ENCODE results near the gene GRIK5.

GRIK5 gene

GRCh38 chr19:42053037-42053935 is 16.7 kb downstream of the GRIK5 start:
- Histone ChIP-seq H3K4me3 (ENCODE audit: low read depth in 1 of 2, low read length in 1 of 2) (no peak overlapping the region), H3K4me1 (ENCODE audit: control insufficient read depth in 1 of 2, insufficient read depth in 1 of 2, low read depth in 1 of 2, low read length in 1 of 2) (no peaks in the 10 kb centered on the region), H3K27ac (no peak overlapping the region), H3K27me3 (no peaks in the 10 kb centered on the region), H3K36me3 (peaks cover 6% of the 10 kb centered on the region), H3K9me3 (no peaks in the 10 kb centered on the region)
- TF ChIP-seq CTCF (IDR thresholded peaks at IDR 0.05): no peak

DNA sequence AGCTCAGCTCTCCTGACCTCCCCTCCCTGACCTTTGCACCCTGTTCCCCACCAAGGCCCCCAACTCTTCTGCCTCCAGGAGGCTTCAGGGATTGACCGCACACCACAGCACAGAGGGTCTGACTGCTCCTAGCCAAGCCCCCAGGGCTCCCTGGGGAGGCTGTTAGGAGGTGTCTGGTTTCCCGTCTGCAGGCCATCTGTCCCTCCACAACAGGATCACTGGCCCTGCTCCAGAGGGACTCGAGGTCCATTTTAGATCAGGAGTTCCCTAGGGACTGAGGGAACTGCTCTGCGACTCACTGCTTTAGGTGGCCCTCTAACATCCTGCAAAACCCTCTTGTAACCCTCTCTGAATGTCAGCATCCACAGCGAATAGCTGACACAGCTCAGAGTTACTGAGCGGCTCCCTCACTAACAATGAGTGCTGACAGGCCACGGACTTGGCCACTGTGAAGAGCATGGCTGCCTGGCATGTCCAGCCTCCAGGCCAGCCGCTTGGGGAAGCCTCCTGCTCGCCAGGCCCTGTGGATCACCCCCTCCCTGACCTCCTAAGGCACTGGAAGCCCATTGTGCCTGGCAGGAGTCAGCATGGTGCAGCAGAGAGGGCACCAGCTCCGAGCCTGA is 17.7 kb downstream of the GRIK5 start:
- Histone ChIP-seq H3K27me3 (no peaks in the 10 kb centered on the region), H3K36me3 (peaks cover 6% of the 10 kb centered on the region), H3K4me1 (ENCODE audit: control insufficient read depth in 1 of 2, insufficient read depth in 1 of 2, low read depth in 1 of 2, low read length in 1 of 2) (no peaks in the 10 kb centered on the region), H3K27ac (no peak overlapping the region), H3K9me3 (no peaks in the 10 kb centered on the region), H3K4me3 (ENCODE audit: low read depth in 1 of 2, low read length in 1 of 2) (no peak overlapping the region)
- TF ChIP-seq CTCF (IDR thresholded peaks at IDR 0.05): no peak

DNA sequence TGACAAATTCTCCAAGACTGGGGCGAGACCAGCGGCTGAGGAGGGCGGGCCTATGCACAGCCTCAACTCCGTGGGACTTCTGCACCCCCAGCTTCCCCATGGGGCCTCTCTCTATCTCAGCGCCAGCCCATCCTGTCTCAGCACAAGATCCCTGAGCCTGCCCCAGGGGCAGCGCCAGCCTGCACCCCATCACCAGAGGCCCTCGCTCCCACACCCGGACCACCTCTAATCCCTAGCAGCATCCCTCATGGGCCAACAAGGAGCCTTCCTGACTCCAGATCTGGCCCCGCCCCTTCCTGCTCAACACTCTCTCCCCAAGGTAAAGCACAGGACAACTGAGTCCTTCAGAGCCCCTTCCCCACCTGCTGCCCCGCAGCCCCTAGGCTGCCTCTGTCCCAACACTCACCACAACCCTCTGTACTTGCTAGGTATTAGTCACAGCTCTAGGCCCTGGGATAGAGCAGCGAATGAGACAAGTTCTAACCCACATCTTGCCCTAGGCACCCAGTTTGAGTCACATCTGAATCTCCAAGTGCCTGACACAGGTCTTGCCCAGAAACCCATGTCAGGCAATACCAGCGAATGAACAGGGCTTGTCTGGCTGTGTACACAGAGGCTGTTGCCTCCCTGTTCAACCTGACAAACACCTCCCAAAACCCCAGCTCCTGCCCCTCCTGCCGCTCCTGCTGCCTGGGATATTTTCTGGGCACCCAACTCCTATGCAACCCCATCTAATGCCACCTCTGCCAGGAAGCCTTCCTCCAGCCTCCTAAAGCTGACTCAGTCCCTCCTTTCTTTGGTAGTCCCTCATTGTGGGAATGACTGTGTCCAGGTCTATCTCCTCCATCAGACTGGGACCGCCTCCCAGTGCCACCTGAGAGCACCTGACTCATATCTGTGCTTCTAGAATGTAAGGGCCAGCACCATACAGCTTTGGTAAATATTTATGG is 18.6 kb downstream of the GRIK5 start:
- no peaks in the 10 kb centered on the region for H3K4me1 ChIP-seq (ENCODE audit: control insufficient read depth in 1 of 2, insufficient read depth in 1 of 2, low read depth in 1 of 2, low read length in 1 of 2)

DNA sequence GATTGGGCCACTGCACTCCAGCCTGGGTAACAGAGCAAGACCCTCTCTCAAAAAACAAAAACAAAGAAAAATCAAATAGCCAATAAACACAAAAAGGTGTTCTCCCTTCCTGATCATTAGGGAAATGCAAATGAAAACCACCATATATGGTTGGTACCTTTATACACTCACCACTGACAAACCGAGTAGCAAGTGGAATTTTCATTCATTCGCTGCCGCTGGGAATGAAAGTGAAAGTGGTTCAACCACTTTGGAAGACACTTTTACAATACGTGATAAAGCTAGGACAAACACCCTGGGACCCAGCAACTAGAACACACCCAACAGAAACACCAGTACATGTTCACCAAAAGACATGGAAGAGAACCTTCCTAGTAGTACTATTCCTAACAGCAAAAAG is 21.0 kb downstream of the GRIK5 start:
- H3K4me3 ChIP-seq (ENCODE audit: low read depth in 1 of 2, low read length in 1 of 2): no peak overlapping the region
- H3K27ac ChIP-seq: no peak overlapping the region
- H3K4me1 ChIP-seq (ENCODE audit: control insufficient read depth in 1 of 2, insufficient read depth in 1 of 2, low read depth in 1 of 2, low read length in 1 of 2): no peaks in the 10 kb centered on the region
- H3K9me3 ChIP-seq: no peaks in the 10 kb centered on the region
- no peak for TF ChIP-seq CTCF (IDR thresholded peaks at IDR 0.05)
- peaks cover 6% of the 10 kb centered on the region for H3K36me3 ChIP-seq
- no peaks in the 10 kb centered on the region for H3K27me3 ChIP-seq

More for the DNA sequence above, 18.6 kb downstream of the GRIK5 start:
- H3K36me3 ChIP-seq: peaks cover 6% of the 10 kb centered on the region
- no peaks in the 10 kb centered on the region for H3K27me3 ChIP-seq
- H3K4me3 ChIP-seq (ENCODE audit: low read depth in 1 of 2, low read length in 1 of 2): no peak overlapping the region
- TF ChIP-seq CTCF (IDR thresholded peaks at IDR 0.05): no peak
- no peak overlapping the region for H3K27ac ChIP-seq
- H3K9me3 ChIP-seq: no peaks in the 10 kb centered on the region

DNA sequence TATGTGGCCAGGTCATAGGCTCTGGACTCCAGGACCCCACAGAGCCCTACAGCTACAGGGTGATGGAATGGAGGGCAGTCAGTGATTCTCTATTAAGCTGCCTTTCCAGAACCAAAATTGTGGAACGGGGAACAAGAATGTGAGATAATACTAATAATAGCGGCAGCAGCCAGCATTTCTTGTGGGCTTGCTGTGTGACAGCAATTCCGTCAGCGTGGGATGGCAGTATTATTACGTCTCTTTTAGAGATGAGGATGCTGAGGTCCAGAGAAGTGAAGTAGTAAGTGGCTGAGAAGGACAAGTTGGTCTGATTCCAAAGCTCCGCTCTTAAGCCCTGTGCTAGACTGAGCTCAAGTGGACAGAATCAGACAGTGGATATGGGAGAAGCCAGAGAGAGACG is 24.4 kb downstream of the GRIK5 start:
- H3K4me3 ChIP-seq (ENCODE audit: low read depth in 1 of 2, low read length in 1 of 2): no peak overlapping the region
- H3K36me3 ChIP-seq: no peaks in the 10 kb centered on the region
- H3K27me3 ChIP-seq: no peaks in the 10 kb centered on the region
- no peaks in the 10 kb centered on the region for H3K4me1 ChIP-seq (ENCODE audit: control insufficient read depth in 1 of 2, insufficient read depth in 1 of 2, low read depth in 1 of 2, low read length in 1 of 2)
- no peak overlapping the region for H3K27ac ChIP-seq
- TF ChIP-seq CTCF (IDR thresholded peaks at IDR 0.05): no peak
- H3K9me3 ChIP-seq: no peaks in the 10 kb centered on the region

All from neutrophil (primary cell).